ENCODE results near the gene DIPK1B. TPM values are rescaled to one million over a fixed set of nuclear protein-coding genes. Genes with fewer than 3 reads are reported as not detected.
"Not testable (repeated sequence)": the region's sequence is repeated elsewhere in the genome, so short reads cannot be mapped to it uniquely, and the experiment has no call there.

The DIPK1B gene
- total RNA-seq, 2 experiments from 2014 or later: not detected

DNA sequence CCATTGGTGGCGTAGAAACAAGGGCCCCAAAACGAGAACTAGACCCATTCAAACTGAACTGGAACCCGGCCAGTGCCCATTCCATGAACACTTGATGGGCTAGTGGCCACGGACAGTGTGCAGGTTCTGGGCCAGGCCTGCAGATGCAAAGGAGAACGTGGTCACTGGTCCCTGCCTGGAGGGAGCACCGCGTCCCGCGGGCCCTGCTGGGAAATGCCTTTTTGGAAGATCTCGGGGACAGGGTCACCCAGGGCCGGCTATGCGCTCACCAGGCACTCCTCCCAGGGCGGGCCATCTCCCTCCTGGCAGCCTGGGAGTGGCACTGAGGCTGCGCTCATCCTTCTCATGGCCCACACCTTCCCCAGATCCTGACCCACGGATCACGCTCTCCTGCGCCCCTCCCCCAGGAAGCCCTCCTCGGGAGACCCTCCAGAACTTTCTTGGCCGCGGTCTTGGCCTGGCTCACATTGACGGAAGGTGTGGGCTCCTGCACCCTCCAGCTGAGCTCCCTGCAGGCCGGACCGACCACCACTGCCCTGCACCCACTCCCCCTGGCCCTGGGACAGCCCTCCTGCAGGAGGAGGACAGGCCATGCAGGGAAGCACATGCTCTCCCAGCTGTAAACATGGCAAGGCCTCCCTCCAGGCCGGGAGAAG lies 2.8 kb upstream of the DIPK1B start:
- H3K36me3 Mint-ChIP-seq: no peaks in the 10 kb centered on the region
- DNase-seq: no peak
- H3K27ac Mint-ChIP-seq: no peak overlapping the region
- no peaks in the 10 kb centered on the region for H3K9me3 Mint-ChIP-seq
- intact Hi-C loops (cut with micrococcal nuclease): loop anchor here (10.0 kb wide), 1 partner anchor 45 kb away; the partner anchor contains the start of gene LCN8
- peaks cover 34% of the 10 kb centered on the region for H3K27me3 Mint-ChIP-seq
- POLR2A ChIA-PET: no interaction called here
- H3K4me1 Mint-ChIP-seq (ENCODE audit: low read depth): no peaks in the 10 kb centered on the region
- CTCF ChIA-PET: no interaction called here
- no peak overlapping the region for H3K4me3 Mint-ChIP-seq

DNA sequence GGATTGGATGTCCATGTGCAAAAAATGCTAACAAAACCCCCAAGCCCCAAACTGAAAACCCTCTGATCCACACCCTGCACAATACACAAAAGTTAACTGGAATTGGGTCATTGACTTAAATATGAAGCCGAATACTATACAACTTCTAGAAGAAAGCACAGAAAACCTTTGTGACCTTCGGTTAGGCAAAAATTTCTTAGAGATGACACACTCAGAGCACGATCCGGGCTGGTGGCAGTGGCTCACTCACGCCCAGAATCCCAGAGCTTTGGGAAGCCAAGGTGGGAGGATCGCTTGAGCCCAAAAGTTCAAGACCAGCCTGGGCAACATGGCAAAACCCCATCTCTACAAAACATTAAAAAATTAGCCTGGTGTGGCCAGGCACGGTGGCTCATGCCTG lies 1.8 kb upstream of the DIPK1B start:
- Mint-ChIP-seq H3K36me3 (no peaks in the 10 kb centered on the region), H3K9me3 (no peaks in the 10 kb centered on the region), H3K4me3 (no peak overlapping the region), H3K27ac (no peak overlapping the region), H3K27me3 (peaks cover 31% of the 10 kb centered on the region), H3K4me1 (ENCODE audit: low read depth) (no peaks in the 10 kb centered on the region)
- POLR2A ChIA-PET: interaction anchor here (1.0 kb wide), 1 partner anchor 17 kb away, joined by 3 read pairs; no protein-coding TSS in a partner anchor
- intact Hi-C loops (cut with micrococcal nuclease): no loop called here
- no peak for DNase-seq
- CTCF ChIA-PET: interaction anchor here (0.7 kb wide), 1 partner anchor 77 kb away, joined by 3 read pairs; no protein-coding TSS in a partner anchor

DNA sequence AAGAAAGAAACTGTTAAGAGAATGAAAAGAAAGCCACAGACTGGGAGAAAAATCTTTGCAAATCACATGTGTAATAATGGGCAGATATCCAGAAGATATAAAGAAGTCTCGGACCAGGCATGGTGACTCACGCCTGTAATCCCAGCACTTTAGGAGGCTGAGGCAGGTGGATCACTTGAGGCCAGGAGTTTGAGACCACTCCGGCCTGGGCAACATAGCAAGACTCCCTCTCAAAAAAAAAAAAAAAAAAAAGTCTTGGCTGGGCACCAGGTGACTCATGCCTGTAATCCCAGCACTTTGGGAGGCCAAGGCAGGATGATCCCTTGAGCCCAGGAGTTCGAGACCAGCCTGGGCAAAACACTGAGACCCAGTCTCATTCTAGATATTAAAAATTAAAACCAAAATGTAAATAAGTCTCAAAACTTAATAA lies 1.1 kb upstream of the DIPK1B start:
- H3K4me3 Mint-ChIP-seq; H3K4me1 Mint-ChIP-seq (ENCODE audit: low read depth); DNase-seq; H3K27ac Mint-ChIP-seq; intact Hi-C loops (cut with micrococcal nuclease); H3K9me3 Mint-ChIP-seq; H3K36me3 Mint-ChIP-seq: not testable (repeated sequence)
- peaks cover 29% of the 10 kb centered on the region for H3K27me3 Mint-ChIP-seq
- CTCF ChIA-PET: interaction anchor here (0.7 kb wide), 1 partner anchor 76 kb away, joined by 3 read pairs; no protein-coding TSS in a partner anchor
- POLR2A ChIA-PET: interaction anchor here (1.0 kb wide), 1 partner anchor 16 kb away, joined by 3 read pairs; no protein-coding TSS in a partner anchor

DNA sequence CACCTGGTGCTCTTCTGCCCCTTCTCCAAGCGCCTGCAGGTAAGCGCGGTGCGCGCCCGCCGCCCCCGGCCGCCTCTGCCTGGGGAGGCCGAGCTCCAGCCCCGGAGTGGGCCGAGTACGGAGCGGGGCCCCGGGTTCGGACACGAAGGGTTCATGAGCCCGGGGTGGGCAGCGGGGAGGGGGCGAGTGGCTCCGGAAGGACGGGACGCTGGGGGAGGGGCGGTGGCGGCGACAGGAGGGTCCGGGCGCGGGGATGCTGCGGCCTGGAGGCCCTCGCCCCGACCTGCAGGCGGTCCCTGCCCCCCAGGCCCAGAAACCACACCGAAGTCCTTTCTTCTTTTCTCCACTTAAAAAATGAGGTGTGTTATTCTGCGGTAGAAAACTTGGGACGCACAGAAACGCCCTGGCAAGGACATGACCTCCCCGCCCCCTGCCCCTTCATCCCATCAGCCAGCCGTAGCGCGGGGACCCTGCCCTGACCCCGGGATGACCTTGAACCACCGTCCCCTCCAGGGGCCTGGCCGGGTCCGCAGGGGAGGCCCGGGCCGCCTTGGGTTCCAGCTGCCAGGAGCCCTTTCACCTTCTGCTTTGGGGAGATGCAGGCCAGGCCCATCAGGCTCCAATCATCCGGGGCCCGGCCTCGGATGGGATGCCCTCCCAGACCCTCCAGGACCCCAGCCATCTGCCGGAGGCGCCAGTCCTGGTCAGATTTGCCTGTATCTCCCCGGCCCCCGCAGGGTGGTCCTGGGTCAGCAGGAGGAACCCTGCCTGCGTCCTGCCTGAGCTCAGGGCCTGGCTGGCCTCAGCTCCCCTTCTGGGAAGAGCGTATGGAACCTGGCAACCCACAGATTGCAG lies 545 bp downstream of the DIPK1B start:
- DNase-seq: no peak
- intact Hi-C loops (cut with micrococcal nuclease): no loop called here
- CTCF ChIA-PET: interaction anchor here (1.1 to 1.2 kb wide), 2 partner anchors 15 to 17 kb away, joined by 3 to 6 read pairs; no protein-coding TSS in a partner anchor
- H3K9me3 Mint-ChIP-seq: no peaks in the 10 kb centered on the region
- no peak overlapping the region for H3K4me3 Mint-ChIP-seq
- no peaks in the 10 kb centered on the region for H3K36me3 Mint-ChIP-seq
- H3K27ac Mint-ChIP-seq: no peak overlapping the region
- no peaks in the 10 kb centered on the region for H3K4me1 Mint-ChIP-seq (ENCODE audit: low read depth)
- peaks cover 29% of the 10 kb centered on the region for H3K27me3 Mint-ChIP-seq
- POLR2A ChIA-PET: interaction anchor here (4.9 kb wide), 1 partner anchor 14 kb away, joined by 25 read pairs; no protein-coding TSS in a partner anchor

DNA sequence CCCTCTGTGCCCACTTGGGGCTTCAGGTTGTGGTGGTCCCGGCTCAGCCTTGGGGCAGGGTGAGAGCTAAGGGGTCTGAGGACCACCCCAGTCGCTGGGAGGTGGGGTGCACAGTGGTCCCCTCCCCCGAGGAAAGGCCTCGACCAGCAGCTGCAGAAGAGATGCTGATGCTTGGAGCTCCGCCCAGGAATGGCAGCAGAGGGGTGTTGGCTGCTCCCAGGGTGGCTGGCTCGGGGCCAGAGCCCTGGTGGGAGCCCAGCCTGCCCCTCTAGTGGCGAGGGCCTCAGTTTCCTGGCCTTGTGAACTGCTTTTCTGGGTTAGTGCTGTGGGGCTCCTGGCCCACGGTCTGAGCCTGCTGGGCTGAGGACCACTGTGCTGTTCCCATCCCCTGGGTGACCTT lies 1.2 kb downstream of the DIPK1B start:
- Mint-ChIP-seq H3K9me3 (no peaks in the 10 kb centered on the region), H3K36me3 (no peaks in the 10 kb centered on the region), H3K4me3 (no peak overlapping the region), H3K27ac (no peak overlapping the region), H3K4me1 (ENCODE audit: low read depth) (no peaks in the 10 kb centered on the region), H3K27me3 (peaks cover 29% of the 10 kb centered on the region)
- no peak for DNase-seq
- ChIA-PET POLR2A (interaction anchor here (4.9 kb wide), 1 partner anchor 14 kb away, joined by 25 read pairs; no protein-coding TSS in a partner anchor), CTCF (interaction anchor here (1.1 to 1.2 kb wide), 2 partner anchors 14 to 16 kb away, joined by 3 to 6 read pairs; no protein-coding TSS in a partner anchor)
- intact Hi-C loops (cut with micrococcal nuclease): no loop called here

DNA sequence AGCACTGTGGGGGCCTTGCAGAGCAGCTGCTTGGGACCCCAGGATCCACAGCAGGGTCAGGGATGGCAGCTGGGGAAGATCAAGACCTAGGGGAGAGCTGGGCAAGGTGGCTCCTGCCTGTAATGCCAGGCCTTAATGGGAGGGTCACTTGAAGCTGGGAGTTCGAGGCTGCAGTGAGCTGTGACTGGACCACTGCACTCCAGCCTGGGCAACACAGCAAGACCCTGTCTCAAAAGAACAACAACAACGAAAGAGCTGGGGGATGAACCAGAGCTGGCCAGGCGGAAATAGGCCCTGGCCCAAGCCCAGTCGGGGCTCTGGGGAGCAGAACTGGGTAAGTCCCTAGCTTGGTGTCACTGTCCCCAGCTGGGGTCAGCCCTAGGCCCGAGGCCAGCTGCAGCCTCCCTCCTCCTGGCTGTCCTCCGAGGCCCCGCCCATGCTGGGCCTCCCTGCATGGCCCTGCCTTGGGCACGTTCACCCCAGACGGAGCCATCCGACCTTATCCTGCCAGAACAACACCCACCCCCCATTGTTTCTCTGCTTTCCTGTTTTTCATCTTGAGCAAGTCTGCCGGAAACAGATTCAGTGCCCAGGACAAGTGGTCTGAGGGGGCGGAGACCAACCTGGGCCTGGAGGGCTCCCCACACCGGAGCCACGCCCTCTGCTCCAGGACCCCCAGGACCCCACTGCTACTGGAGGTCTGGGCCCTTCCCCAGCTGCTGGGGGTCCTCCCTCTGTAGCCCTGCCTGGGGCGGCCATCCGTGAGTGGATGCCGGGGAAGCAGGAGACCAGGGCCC lies 1.9 kb downstream of the DIPK1B start:
- no peaks in the 10 kb centered on the region for H3K36me3 Mint-ChIP-seq
- intact Hi-C loops (cut with micrococcal nuclease): no loop called here

DNA sequence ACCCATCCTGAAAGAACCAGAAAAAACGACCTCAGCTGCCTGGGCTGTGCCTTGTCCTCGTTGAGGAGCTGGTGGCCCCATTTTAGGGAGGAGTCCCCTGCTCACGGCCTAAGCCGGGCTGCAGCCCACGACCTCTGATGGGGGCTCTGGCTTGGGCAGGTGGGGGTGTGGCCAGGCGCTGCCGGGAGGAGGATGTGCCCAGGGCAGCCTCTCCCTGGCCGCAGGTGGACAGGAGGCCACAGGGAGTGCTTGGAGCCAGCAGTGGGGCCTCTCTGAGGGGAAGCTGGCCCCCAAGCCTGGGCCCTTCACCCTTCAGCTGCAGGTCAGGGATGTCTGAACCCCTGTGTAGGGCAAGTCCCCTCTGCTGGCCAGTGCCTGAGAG lies 2.5 kb downstream of the DIPK1B start:
- H3K4me3 Mint-ChIP-seq: no peak overlapping the region
- peaks cover 29% of the 10 kb centered on the region for H3K27me3 Mint-ChIP-seq
- H3K36me3 Mint-ChIP-seq: no peaks in the 10 kb centered on the region
- no peak for DNase-seq
- no peak overlapping the region for H3K27ac Mint-ChIP-seq
- H3K4me1 Mint-ChIP-seq (ENCODE audit: low read depth): no peaks in the 10 kb centered on the region
- H3K9me3 Mint-ChIP-seq: no peaks in the 10 kb centered on the region
- ChIA-PET CTCF (interaction anchor here (1.9 kb wide), 1 partner anchor 12 kb away, joined by 12 read pairs; no protein-coding TSS in a partner anchor), POLR2A (interaction anchor here (4.9 kb wide), 1 partner anchor 12 kb away, joined by 25 read pairs; no protein-coding TSS in a partner anchor)
- intact Hi-C loops (cut with micrococcal nuclease): no loop called here

More for the DNA sequence above, 1.9 kb downstream of the DIPK1B start:
- Mint-ChIP-seq H3K4me1 (ENCODE audit: low read depth) (no peaks in the 10 kb centered on the region), H3K27ac (no peak overlapping the region), H3K4me3 (no peak overlapping the region), H3K27me3 (peaks cover 29% of the 10 kb centered on the region), H3K9me3 (no peaks in the 10 kb centered on the region)
- POLR2A ChIA-PET: interaction anchor here (4.9 kb wide), 1 partner anchor 13 kb away, joined by 25 read pairs; no protein-coding TSS in a partner anchor
- CTCF ChIA-PET: interaction anchor here (1.1 to 1.2 kb wide), 2 partner anchors 13 to 15 kb away, joined by 3 to 6 read pairs; no protein-coding TSS in a partner anchor
- DNase-seq: no peak

DNA sequence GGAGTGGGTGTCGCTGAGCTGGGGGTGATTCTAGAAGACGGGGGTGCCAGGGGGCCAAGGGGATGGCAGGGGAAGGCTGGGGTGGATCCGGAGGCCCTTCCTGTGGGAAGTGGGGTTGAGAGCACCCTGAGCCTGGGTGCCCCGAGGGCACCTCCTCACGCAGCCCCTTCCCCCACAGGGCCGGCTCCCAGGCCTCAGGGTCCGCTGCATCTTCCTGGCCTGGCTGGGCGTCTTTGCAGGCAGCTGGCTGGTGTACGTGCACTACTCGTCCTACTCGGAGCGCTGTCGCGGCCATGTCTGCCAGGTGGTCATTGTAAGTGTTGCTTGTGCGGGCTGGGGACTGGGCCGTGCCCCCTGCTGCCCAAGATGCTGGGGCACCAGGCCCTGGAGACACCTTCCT lies 5.0 kb downstream of the DIPK1B start:
- POLR2A ChIA-PET: interaction anchor here (4.9 kb wide), 1 partner anchor 10 kb away, joined by 25 read pairs; no protein-coding TSS in a partner anchor
- intact Hi-C loops (cut with micrococcal nuclease): no loop called here
- Mint-ChIP-seq H3K4me1 (ENCODE audit: low read depth) (peaks cover 3% of the 10 kb centered on the region), H3K27me3 (peaks cover 16% of the 10 kb centered on the region), H3K27ac (no peak overlapping the region), H3K9me3 (no peaks in the 10 kb centered on the region), H3K36me3 (no peaks in the 10 kb centered on the region), H3K4me3 (no peak overlapping the region)
- no peak for DNase-seq
- CTCF ChIA-PET: no interaction called here

DNA sequence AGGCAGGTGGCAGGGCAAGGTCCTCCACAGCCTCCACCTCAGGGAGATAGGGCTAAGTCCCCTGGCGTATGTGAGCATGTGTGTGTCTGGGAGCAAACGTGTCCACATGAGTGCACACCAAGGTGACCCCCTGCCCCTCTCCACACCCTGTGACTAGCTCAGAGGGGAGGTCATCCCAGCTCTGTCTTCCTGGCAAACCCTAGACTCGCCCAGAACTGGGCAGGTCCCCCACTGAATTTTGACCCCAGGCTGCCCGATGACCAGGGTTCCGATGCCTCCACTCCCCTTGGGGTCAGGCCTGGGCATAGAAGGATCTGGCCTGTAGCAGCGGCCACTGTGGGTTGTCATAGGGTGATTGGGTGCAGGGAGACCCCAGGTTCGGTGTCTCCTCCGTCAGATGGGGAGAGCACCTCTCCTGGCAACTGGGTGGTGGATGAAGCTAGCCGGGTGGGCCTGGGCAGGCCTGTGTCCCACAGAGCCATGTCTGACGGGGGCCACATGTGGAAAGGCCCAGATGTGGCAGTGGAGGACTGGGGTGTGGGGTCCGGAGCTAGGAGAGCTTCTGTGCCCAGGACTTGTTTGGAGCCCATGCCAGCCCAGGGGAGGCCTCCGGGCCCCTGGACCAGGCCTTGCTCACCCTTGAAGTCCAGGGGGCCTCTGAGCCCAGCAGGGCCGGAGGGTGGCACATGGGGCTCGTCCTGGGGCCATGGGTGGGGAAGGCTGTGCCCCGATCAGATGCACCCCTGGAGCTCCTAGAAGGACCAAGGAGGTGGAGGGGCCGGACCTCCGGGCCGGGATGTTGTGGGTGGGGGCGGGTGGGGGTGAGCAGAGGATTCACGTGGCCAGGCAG lies 6.2 kb downstream of the DIPK1B start:
- Mint-ChIP-seq H3K27me3 (peaks cover 11% of the 10 kb centered on the region), H3K4me3 (no peak overlapping the region), H3K9me3 (no peaks in the 10 kb centered on the region), H3K36me3 (peaks cover 3% of the 10 kb centered on the region), H3K4me1 (ENCODE audit: low read depth) (peaks cover 3% of the 10 kb centered on the region), H3K27ac (no peak overlapping the region)
- no peak for DNase-seq
- POLR2A ChIA-PET: interaction anchor here (1.2 kb wide), 1 partner anchor 9 kb away, joined by 4 read pairs; no protein-coding TSS in a partner anchor
- CTCF ChIA-PET: interaction anchor here (0.5 to 1.0 kb wide), 3 partner anchors 9 to 317 kb away, joined by 3 read pairs; no protein-coding TSS in a partner anchor
- intact Hi-C loops (cut with micrococcal nuclease): no loop called here

DNA sequence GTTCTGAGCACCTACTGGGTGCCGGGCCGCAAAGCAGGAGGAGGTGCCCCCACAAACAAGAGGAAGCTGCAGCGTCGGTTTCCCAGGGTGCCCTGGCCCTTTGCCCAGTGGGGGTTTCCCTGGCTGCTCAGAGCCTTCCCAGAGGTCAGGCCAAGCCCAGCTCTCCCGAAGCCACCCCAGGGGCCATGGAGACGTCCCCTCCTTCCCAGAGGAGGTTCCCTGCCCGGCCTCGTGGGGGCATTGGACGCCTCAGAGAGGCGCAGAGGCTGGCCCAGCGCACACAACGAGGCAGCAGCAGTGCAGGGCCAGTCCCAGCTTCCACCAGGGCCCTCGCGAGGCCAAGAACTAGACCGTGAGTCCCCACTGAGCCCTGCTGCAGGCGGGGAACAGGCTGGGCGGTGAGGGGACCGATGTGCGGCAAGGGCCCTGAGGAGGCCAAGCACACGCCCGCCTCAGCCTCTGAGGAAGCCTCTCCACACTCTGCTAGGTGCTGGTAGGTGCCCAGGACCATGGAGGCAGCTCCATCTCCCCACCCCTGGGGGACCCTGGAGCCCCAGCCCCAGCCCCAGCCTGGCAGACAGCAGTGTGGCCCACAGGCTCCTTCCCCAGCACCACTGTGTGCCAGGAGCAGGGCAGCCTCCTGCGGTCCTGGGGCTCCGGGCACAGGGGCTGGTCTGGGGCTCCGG lies 7.0 kb downstream of the DIPK1B start:
- Mint-ChIP-seq H3K4me1 (ENCODE audit: low read depth) (peaks cover 10% of the 10 kb centered on the region), H3K36me3 (peaks cover 10% of the 10 kb centered on the region), H3K27me3 (peaks cover 6% of the 10 kb centered on the region), H3K9me3 (no peaks in the 10 kb centered on the region), H3K4me3 (no peak overlapping the region), H3K27ac (no peak overlapping the region)
- ChIA-PET POLR2A (interaction anchor here (1.2 kb wide), 1 partner anchor 8 kb away, joined by 4 read pairs; no protein-coding TSS in a partner anchor), CTCF (interaction anchor here (0.9 to 1.0 kb wide), 2 partner anchors 8 to 48 kb away, joined by 3 read pairs; no protein-coding TSS in a partner anchor)
- intact Hi-C loops (cut with micrococcal nuclease): no loop called here
- no peak for DNase-seq

All from activated CD4-positive, alpha-beta memory T cell treated with anti-CD3 and anti-CD28 coated beads for 36 hours (primary cell).